Keratinocyte (primary cell): ENCODE measurements around the gene ETV7. TPM values are rescaled to one million over a fixed set of nuclear protein-coding genes. Genes with fewer than 3 reads are reported as not detected.

Experiments used
- DNase-seq: peaks from one replicate; pipeline ENCODE4 v3.0.0-alpha.2; 2011; ENCODE audit warnings: low read depth, missing footprints, low spot score
- FAIRE-seq: peaks from 2 replicates; lab custom pipeline; 2011; peaks lifted over from hg19 to GRCh38; lab: Jason Lieb, UNC
- H2AFZ ChIP-seq: 2 replicates; pipeline ENCODE4 v1.6.0; 2012; ENCODE audit warnings: low read length, control low read depth, inconsistent platforms; ENCODE audit not compliant: control insufficient read depth
- H3K27ac ChIP-seq: 2 replicates; pipeline ENCODE4 v1.5.1; 2011; ENCODE audit warnings: low read length; ENCODE audit not compliant: control insufficient read depth, insufficient read depth
- H3K27me3 ChIP-seq: 3 replicates; pipeline ENCODE4 v1.6.0; 2011; ENCODE audit warnings: low read length; ENCODE audit not compliant: control insufficient read depth, insufficient read depth; ENCODE audit errors: extremely low read depth
- H3K36me3 ChIP-seq, 2 experiments: 2 replicates in 1 of 2; 3 replicates in 1 of 2; pipeline ENCODE4 v1.5.1; 2011; ENCODE audit warnings: low read length in 2 of 2, mild to moderate bottlenecking in 1 of 2; ENCODE audit not compliant: control insufficient read depth in 2 of 2, insufficient read depth in 2 of 2; ENCODE audit errors: extremely low read depth in 1 of 2
- H3K4me1 ChIP-seq: 3 replicates; pipeline ENCODE4 v1.5.1; 2011; ENCODE audit warnings: low read length; ENCODE audit not compliant: control insufficient read depth, insufficient read depth; ENCODE audit errors: extremely low read depth
- H3K4me2 ChIP-seq: 3 replicates; pipeline ENCODE4 v1.6.0; 2011; ENCODE audit warnings: low read depth, low read length; ENCODE audit not compliant: control insufficient read depth, insufficient read depth; ENCODE audit errors: extremely low read depth
- H3K4me3 ChIP-seq, 3 experiments: fragments of 200-600 bp in 1 of 3; sonication (generic) in 1 of 3; 2 replicates in 2 of 3; 3 replicates in 1 of 3; pipeline ENCODE4 v1.5.1; 2011 to 2016; ENCODE audit warnings: low read length in 3 of 3, mild to moderate bottlenecking in 3 of 3, control low read depth in 2 of 3, inconsistent platforms in 1 of 3, low read depth in 1 of 3, mixed read lengths in 1 of 3, mixed run types in 1 of 3, moderate library complexity in 1 of 3; ENCODE audit not compliant: control insufficient read depth in 2 of 3, insufficient read depth in 2 of 3; ENCODE audit errors: extremely low read depth in 1 of 3
- H3K79me2 ChIP-seq: 2 replicates; pipeline ENCODE4 v1.6.0; 2012; ENCODE audit warnings: low read length; ENCODE audit not compliant: control insufficient read depth, insufficient read depth
- H3K9ac ChIP-seq: 3 replicates; pipeline ENCODE4 v1.6.0; 2011; ENCODE audit warnings: low read length; ENCODE audit not compliant: control insufficient read depth, insufficient read depth; ENCODE audit errors: extremely low read depth
- H3K9me1 ChIP-seq: 3 replicates; pipeline ENCODE4 v1.6.0; 2011; ENCODE audit warnings: low read length; ENCODE audit not compliant: control insufficient read depth, insufficient read depth; ENCODE audit errors: extremely low read depth
- H3K9me3 ChIP-seq: 2 replicates; pipeline ENCODE4 v1.5.1; 2012; ENCODE audit warnings: low read depth, low read length; ENCODE audit not compliant: control insufficient read depth
- H4K20me1 ChIP-seq: 3 replicates; pipeline ENCODE4 v1.6.0; 2011; ENCODE audit warnings: low read length; ENCODE audit not compliant: control insufficient read depth, insufficient read depth; ENCODE audit errors: extremely low read depth
- CTCF ChIP-seq, 3 experiments: IDR thresholded peaks in 1 of 3; conservative IDR thresholded peaks in 1 of 3; optimal IDR thresholded peaks in 1 of 3; 2 replicates in 2 of 3; 3 replicates in 1 of 3; pipeline versions ENCODE3 to v1.5.1; 2011; ENCODE audit warnings: low read length in 3 of 3, mild to moderate bottlenecking in 3 of 3, moderate library complexity in 2 of 3, control low read depth in 1 of 3, inconsistent platforms in 1 of 3; ENCODE audit not compliant: insufficient read depth in 2 of 3; ENCODE audit errors: extremely low read depth in 1 of 3
- EZH2 ChIP-seq: IDR thresholded peaks from one replicate; pipeline ENCODE4 v1.6.1; 2012; ENCODE audit warnings: inconsistent platforms, mild to moderate bottlenecking, low read length, moderate library complexity
- dilution Hi-C: fragments of 300-500 bp; cut with MboI; formaldehyde crosslinking; loops from one replicate; pipeline ENCODE4 v1.7.0; 2020; ENCODE audit warnings: low sequenced_read_pairs; ENCODE audit not compliant: extremely low pct_ligation_motif_present
- polyA plus RNA-seq, 5 experiments: library from polyadenylated mRNA; depleted of rRNA in 3 of 5; stranded (reverse) in 3 of 5; stranded (forward) in 1 of 5; unstranded in 1 of 5; fragments of >200 nt; gene quantifications; 1 replicate in 1 of 5; 2 replicates in 3 of 5; 3 replicates in 1 of 5; pipeline versions ENCODE4 v1.2.1 to v1.2.3, GENCODE V29; 2011 to 2012; ENCODE audit warnings: missing spikeins in 2 of 5, low read depth in 1 of 5, low replicate concordance in 1 of 5

The ETV7 gene
- polyA plus RNA-seq, 1 donor (not counting 4 experiments of a cell fraction or from before 2014, with no cell fraction given), result 0.22 TPM

- Histone ChIP-seq H3K4me1 (peaks cover 12% of the 10 kb centered on the region), H3K36me3 (no peaks in the 10 kb centered on the region)
Measured at GRCh38 chr6:36384095-36384494, 3.4 kb downstream of the ETV7 start.

GRCh38 chr6:36383606-36384005 is 3.9 kb downstream of the ETV7 start:
- Histone ChIP-seq H4K20me1 (no peaks in the 10 kb centered on the region), H3K9ac (no peak overlapping the region), H3K4me1 (peaks cover 12% of the 10 kb centered on the region), H3K36me3 (no peaks in the 10 kb centered on the region), H3K27ac (no peak overlapping the region), H3K9me3 (no peaks in the 10 kb centered on the region), H3K4me3 (no peak overlapping the region), H3K9me1 (no peaks in the 10 kb centered on the region), H3K4me2 (no peak overlapping the region), H2AFZ (no peak overlapping the region), H3K79me2 (no peaks in the 10 kb centered on the region), H3K27me3 (peaks cover 16% of the 10 kb centered on the region)
- dilution Hi-C loops, result no loop called here
- no peak for FAIRE-seq
- no peak for TF ChIP-seq CTCF (optimal IDR thresholded peaks at IDR 0.05 in 1 of 3, IDR thresholded peaks at IDR 0.05 in 1 of 3, conservative IDR thresholded peaks at IDR 0.05 in 1 of 3; ENCODE audit: extremely low read depth in 1 of 3, insufficient read depth in 2 of 3, low read length in 3 of 3)
- no peak for DNase-seq

More at GRCh38 chr6:36384095-36384494, 3.4 kb downstream of the ETV7 start:
- H2AFZ ChIP-seq, result no peak overlapping the region
- no peaks in the 10 kb centered on the region for H3K79me2 ChIP-seq
- DNase-seq (no peak), FAIRE-seq (no peak)
- no peak overlapping the region for H3K9ac ChIP-seq
- dilution Hi-C loops, result no loop called here
- peaks cover 16% of the 10 kb centered on the region for H3K27me3 ChIP-seq
- H3K27ac ChIP-seq, result no peak overlapping the region
- no peaks in the 10 kb centered on the region for H4K20me1 ChIP-seq
- TF ChIP-seq CTCF (optimal IDR thresholded peaks at IDR 0.05 in 1 of 3, IDR thresholded peaks at IDR 0.05 in 1 of 3, conservative IDR thresholded peaks at IDR 0.05 in 1 of 3; ENCODE audit: extremely low read depth in 1 of 3, insufficient read depth in 2 of 3, low read length in 3 of 3) (no peak), EZH2 (no peak)
- H3K4me3 ChIP-seq, result no peak overlapping the region
- no peaks in the 10 kb centered on the region for H3K9me1 ChIP-seq
- no peak overlapping the region for H3K4me2 ChIP-seq
- no peaks in the 10 kb centered on the region for H3K9me3 ChIP-seq
